T-helper 2 cell (primary cell): ENCODE data around the gene ELMO1.

Source experiments
- DNase-seq, 5 experiments: peaks; one replicate each; pipeline versions ENCODE4 v3.0.0 to v3.0.0-alpha.2; 2012 to 2022

ELMO1 gene

DNA sequence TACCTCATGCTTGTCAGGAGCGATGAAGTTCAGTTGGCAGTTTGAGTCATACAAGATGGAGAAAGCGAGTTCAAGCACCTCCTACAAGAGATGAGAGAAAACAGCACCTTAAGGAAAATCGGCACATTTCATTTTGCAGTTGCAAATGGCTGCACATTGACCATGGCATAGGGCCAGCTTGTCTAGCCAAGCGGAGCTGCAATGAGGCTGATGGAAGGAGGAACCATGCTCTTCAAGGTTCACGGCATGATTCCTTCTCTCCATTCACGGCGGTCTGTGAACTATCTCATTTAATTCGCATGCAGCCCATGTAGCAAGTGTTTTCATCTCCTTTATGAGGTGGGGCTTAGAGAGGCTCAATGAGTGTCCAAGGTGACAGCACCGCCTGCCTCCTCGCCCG, 587.0 kb downstream of the ELMO1 start:
- no peak for DNase-seq

DNA sequence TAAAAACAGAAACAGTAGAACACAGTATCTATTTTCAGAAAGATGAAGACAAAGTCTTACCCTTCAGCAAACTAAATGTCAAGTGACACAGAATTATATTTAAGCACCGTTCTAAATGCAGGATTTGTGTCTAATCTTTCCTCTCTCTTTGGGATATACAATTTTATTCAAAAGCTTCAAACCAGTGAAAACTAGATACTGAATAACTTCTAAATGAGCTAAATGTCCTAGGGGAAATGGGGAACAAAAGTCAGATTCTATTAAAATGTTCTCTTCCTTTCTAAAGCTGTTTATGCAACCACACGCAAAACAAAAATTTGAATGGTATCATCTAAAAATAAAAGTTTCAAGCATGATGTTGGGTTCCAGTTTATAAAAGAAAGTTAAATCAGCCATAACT, 588.0 kb downstream of the ELMO1 start:
- DNase-seq = no peak

DNA sequence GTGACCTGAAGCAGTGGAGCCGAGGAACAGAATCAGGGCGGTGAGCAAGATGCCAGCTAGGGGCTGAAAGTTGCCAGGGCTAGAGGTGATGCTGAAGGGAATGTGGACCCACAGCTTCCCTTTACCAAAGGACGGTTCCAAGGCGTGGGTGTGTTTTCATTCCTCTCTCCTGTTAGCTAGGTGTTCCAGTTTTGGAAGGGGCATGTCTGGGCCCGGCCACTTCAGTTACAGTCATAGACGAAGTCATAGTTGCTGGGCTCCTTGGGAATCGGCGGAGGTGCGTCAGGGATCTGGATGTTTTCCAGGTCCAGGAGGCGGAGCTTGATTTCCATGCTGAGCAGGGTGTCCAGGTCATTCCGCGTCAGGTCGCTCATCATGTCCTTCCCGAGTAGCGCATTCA, 593.3 kb downstream of the ELMO1 start:
- no peak for DNase-seq

DNA sequence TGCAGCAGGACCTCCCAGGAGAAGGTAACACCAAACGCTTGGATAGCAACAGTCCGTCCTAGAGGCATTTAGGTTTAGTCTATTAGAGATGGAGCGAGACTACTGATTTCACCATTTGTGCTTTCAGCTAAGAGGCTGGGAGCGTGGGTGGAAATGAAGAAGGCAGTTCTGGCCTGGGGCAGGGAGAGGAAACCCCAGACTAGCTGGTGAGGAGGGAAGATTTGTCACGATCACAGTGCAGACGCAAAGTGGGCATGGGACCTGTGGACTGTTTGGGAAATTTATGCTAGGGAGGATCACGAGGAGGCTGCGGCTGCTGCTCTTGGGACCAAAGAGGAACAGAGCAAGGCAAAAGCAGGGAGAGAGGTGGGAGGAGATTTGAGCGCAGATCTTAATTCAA, 594.0 kb downstream of the ELMO1 start:
- DNase-seq = no peak

DNA sequence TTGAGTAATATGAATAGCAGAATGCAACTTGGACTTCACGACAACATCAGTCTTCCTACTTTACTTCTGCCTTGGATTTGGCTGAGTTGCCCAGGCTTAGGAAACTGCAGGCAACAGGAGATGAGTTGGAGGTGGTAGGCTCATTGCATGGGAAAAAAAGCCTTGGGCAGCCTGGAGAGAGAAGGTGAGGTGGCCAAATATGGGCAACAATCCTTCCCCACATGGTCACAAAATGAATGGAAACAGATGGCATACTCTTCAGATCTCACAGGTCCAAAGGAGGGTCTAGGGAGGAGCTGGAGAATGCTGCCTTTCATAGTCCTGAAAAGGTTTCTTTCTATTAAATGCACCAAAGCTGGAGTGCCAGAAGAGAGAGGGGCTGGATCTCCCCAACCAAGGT, 595.7 kb downstream of the ELMO1 start:
- no peak for DNase-seq

DNA sequence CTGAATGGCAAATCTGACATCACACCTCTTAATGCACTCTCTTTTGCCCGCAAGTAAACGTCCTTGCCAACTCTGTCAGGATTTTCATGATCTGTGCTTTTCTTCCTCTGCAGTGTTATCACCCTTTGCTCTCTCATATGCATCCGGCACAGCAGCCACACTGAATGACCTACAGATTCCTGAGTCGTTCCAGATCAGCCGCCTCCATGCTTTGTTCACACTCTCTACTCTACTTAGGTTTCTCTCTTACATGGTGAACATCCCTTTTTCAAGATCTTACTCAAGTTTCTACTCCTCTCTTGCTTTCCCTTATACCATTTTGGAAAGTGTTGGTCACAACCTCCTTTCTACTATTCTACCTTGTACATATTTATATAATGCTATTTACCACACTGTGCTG, 596.6 kb downstream of the ELMO1 start:
- peak in 1 of 5 experiments; percentile 3 for DNase-seq

DNA sequence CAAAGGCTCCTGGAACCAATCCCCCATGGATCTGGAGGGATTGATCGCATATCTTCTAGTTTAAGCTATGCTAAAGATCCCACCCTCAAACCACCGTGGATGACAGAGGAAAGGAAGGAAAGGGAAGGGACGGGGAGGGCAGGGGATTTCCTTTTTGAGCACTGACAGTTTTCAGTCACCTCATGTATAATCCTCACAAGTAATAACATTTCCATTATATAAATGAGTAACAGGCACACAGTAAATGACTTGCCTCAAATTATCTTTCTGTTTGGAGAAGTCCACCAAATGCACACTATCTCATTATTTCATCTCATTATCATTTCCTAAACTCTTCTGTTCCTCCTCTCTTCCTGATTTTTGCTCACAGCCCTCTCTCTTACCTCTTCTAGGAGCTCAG, 597.3 kb downstream of the ELMO1 start:
- no peak for DNase-seq

DNA sequence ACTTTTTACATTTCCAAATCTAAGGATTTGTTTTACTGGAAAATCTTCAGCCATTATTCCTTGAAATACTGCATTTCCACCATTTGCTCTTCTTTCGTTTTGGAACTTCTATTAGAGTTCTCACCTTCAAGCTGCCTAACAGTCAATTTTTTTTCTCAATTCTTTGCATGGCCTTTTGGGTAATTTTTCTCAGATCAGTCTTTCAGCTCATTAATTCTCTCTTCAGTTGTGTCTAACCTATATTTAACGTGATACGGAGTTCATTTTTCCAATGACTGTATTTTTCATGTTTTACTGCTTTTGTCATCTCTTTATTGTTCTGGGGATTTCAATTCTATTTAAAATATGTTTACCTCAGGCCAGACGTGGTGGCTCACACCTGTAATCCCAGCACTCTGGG, 600.7 kb downstream of the ELMO1 start:
- no peak for DNase-seq

DNA sequence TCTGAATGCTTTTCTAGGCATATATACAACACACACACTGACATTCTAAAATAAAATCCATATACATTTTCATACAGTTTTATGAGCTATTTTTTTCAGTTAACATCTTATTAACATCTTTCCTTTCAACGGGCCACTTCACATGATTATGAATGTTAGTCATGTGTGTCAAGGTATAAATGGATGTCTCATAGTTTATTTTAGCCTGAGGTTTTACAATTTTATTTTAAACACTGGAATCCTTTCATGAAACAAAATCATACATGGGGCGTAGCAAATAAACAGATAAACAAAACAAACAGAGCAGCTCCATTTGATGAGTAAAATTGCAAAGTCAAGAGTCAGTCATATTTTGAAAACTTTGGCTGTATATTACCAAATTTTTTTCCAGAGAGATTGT, 604.3 kb downstream of the ELMO1 start:
- DNase-seq = no peak

DNA sequence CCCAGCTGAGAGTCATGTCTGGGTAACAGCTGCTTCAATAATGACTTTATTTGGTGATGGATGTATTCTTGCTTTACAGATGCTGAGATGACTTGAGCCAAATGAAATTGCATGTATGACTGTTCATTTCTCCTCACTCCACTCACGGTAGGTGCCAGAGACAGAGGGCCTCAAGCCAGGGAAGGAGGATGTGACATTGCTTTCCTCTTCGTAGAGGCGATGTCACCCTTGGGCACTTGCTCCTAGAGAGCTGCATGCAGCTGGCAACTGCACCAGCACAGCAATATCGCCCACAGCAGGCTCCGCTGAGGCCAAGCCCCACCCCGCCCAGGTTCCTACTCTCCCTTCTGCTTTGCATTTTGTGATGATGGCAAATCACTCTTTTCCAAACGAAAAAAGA, 607.8 kb downstream of the ELMO1 start:
- no peak for DNase-seq

DNA sequence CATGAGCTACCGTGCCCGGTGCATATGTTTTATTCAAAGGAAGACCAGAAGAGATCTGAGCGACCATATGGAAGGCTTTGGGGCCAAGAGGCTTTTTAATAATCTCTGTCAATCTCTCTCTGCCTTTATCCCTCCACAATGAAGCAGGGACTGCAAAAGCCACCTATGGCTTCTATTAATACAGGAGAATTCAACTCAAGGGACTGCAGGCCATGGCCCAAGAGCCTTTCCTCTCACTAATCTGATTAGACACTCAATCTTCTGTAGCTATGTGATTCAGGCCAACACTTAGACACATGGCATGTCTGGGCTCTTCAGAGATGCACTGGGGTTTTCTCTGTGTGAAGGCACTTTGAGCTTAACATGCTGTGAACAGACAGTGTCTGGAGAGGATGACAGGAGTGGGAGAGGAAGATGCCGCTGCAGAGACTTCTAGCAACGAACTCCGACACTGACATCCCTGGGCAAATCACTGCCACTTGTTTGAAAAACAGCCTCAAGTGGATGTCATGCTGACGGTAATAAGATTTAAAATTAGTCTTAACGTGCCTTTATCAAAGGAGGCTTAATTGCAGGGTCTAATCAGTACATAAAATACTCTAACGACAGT, 609.9 kb downstream of the ELMO1 start:
- no peak for DNase-seq

DNA sequence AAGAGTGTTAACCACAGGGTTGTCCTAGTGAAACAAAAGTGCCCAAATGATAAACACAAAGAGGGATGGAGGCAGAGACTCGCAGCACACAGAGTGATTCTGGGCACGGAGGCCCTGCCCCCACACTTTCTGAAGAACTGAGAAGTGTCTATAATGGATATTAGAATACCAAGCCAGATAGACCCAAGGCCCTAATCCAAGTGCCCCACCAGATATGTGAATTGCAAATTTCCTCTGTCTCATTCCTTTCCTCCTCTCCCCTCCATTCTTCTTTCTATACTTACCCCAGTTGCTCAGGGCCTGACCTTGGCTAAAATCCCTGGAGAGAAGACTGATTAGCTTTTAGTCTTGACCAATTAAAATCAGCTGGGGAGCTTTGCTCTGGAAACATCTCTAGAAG, 617.6 kb downstream of the ELMO1 start:
- no peak for DNase-seq

DNA sequence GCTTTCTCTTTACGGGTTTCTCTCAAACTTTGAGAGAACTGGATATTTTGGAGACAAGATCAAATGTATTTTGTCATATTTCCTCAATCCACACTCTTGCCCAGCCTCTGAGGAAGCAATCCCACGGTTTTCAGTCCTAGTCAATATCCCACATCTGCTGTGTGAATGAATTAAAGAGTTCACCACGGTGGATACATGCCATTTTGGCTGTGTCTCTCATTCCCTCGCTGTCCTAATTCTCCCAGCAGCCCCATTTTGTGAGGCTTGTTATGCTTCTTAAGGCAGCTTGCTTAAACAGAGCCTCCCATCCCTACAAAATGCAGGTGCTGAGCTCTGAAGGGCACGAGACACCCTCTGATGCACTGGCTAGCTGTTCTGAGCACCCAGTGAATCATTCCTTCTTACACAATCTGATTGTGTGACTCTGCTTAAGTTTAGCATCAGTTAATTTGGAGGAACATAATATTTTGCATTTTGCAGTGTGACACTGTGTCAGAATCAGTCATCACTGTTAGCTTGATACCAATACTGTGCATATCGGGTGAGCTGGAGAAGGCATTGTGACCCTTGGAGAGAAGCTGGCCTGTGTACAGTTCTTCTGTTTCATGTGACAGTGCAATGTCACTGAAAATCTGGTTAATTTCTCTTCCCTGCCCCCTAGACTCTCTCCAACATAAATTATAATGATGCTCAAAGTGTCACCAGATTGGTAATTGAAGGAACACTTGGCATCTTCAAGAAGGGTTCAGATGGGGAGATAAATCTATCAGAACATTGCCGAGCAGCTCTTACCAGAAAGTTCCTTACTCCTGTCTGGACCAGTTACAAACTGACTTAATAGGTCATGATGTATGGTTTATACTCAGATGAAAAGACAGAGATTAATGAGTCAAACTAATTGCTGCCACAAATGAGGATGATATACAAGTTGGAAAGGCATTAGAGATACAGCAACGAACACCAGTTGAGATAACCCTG, 620.6 kb downstream of the ELMO1 start:
- DNase-seq = no peak

DNA sequence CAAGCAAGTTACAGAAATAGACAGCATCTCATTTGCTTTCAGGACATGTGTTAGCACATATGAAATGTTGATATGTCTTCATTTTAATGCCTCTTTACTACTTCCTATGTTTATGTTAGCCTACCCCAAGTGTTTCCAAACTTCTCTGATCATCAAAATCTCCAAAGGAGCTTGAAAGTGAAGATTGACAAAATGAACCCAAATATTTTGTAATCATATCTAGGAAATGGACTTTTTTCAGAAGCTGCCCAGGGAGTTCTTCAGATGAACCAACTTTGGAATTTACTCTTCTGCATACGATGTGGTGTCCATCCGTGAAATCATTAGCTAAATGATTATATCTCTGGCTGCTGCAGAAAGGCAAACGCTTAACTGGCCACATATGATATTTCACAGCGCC, 623.2 kb downstream of the ELMO1 start:
- no peak for DNase-seq

DNA sequence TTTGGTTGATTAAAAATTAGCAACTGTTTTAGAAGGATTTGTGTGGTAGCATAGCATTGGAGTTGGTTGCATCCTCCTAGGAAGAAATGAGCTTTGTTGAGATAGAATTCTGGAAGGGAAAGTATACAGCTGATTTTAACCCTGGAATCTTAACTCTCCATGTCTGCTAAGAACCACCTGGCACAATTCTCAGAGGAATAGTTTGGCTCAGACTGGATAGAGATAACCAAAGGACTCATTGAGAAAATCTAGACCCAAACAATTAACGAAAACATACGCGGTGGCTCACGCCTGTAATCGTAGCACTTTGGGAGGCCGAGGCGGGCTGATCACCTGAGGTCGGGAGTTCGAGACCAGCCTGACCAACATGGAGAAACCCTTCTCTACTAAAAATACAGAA, 625.3 kb downstream of the ELMO1 start:
- no peak for DNase-seq

DNA sequence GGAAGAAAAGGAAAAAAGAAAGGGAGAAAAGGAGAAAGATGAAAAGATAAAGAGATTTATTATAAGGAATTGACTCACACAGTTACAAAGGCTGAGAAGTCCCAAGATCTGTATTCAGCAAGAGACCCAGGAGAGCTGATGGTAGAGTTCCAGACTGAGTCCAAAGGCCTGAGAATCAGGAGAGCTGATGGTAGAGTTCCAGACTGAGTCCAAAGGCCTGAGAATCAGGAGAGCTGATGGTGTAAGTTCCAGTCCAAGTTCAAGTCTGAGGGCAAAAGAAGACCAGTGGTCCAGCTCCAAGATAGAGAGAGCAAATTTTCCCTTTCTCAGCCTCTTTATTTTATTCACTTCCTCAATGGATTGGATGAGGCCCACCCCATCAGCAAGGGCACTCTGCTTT, 627.0 kb downstream of the ELMO1 start:
- no peak for DNase-seq

DNA sequence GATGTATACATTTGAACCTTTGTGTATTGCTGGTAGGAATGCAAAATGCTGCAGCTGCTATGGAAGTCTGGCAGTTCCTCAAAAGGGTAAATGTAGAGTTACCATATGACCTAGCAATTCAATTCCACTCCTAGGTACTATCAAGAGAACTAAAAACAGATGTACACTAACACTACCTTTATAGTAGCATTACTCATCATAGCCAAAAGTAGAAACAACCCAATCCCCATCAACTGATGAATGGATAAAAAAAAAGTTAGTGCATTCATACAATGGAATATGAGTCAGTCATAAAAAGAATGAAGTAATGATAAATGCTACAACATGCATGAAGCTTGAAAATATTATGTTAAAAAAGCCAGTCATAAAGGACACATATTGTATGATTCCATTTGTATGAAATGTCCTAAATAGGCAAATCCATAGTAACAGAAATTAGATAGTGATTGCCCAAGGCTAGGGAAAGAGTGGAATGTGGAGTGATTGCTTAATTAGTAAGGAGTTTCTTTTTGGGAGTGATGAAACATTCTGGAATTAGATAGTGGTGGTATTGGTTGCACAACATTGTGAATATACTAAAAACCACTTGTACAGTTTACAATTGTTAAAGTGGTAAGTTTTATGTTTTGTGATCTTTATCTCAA, 628.0 kb downstream of the ELMO1 start:
- no peak for DNase-seq

DNA sequence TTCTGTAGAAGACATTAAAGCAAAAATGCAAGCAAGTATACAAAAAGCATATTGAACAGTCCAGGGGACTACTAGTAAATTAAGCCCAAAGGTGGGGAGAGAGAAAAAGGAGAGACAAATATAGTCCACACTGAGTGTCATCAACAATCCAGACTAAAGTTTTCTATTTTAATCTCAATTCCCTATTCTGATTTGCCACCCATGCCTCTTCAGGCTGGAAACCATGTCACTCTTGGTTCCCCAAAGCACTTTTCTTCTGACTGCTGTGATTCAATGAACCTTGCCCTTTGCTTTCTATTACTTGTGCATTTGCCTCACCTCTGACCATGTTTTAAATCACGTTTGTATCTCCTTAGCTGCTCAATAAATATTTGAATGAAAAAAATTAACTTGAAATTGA, 629.0 kb downstream of the ELMO1 start:
- no peak for DNase-seq

DNA sequence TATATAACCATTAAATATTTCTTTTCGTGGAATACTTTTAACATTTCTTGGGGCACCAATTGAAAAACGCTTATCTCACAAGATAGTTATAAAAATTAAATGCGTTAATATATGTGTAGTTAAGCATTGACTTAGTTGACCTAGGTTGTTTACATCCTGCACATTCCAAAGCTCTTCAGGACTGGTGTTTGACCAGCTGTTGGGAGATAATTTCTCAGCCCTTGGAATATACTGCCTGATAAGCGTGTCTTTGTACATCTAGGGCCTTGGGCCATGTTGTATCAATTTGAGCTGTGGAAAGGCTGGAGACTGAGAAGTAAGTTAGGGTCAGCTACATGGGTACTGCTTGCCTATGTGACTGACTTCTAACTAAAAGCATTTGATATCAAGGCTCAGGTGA, 634.4 kb downstream of the ELMO1 start:
- no peak for DNase-seq

DNA sequence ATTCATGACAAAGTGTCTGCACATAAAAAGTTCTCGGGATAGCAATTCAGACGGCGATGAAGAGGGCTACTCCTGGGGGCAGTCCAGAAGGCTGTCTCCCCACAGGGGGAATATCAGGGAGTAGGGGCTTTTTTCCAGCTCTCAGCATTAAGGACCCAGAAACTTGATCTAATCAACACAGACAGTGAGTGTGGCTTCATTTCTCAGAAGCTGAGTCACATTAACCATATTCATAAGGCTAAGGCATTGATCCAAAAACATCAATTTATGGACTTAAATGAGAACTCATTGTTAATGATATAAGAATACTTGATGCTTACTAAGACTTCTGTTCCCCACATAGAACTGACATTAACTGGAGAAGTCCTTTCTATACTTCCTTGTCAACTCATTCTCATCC, 636.9 kb downstream of the ELMO1 start:
- DNase-seq = no peak

DNA sequence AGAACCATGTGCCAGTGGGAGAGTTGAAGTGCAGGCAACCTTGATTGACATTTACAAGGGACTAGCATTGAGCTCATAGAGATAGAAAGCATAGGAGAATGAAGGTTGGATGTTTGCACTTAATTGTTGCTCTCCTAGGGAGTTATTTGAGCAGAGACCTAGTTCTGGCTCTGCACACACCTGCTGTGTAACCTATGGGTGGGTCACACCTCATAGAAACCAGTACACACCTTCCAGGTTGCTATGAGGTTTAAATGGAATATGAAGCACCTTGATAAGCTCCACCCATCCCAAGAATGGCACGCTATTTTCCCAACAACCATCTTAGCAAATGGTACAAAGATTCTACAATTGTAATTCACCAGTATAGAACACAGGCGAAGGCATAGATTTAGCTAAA, 638.2 kb downstream of the ELMO1 start:
- DNase-seq = no peak

DNA sequence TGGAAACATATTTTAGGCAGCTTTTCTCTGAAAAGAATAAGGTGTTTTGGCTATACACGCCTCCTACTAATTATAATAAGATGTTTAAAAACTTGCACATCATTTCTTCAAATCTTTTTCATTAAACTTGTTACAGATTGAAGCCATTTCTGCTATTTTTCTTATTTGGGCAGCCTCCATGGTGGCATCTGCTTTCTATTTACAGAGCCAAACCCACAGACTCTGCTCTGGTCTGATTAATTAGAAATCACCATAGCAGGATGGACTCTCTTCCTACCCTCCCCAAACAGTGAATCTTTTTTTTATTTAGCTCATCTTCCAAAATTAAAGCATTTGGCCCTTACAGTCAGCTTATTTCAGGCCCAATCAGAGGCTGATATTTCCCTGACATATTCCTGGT, 638.6 kb downstream of the ELMO1 start:
- DNase-seq = no peak

DNA sequence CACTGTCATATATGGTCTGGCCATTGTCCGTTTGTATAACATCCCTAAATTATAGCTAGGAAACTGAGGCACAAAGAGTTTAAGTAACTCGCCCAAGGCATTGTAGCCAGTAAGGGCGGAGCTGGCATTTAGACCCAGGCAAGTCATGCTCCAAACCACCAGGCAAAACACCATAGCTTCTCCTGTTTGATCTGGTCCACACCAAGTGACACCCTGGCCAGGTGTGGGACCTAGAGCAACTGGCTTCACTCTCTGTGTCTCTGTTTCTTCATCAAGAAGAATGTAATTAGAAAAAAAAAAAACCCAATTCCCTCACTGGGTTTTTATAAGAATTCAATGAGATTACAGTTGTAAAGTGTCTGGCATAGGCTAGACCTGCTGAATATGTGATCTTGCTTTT, 639.2 kb downstream of the ELMO1 start:
- no peak for DNase-seq

DNA sequence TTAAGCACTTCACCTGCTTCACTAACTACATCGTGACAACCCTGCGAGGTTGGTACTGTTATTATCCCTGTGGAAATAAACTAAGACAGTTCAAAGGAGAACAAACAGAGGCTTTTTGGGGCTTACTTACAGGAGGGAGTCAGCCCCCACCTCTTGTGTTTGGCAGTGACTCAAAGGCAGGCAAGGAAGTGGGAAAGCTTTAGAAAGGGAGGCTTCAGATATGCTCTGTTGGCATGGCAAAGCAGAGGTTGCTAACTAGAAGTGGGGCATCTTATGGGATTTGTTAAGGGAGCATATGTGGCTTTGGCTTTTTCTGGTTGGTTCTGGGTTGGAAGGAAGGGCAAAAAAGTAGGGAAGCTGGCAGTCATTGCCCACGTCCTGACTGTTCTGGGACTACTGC, 639.6 kb downstream of the ELMO1 start:
- no peak for DNase-seq
